Fibroblast of skin of left quadriceps (primary cell): ENCODE results near the gene SLAMF1.
"Not testable (repeated sequence)": the region's sequence is repeated elsewhere in the genome, so short reads cannot be mapped to it uniquely, and the experiment has no call there.

Experiments
- DNase-seq, 2 experiments: peaks; one replicate each; pipeline ENCODE4 v3.0.0-alpha.2; 2013; ENCODE audit warnings: low read depth in 2 of 2

Gene SLAMF1

DNA sequence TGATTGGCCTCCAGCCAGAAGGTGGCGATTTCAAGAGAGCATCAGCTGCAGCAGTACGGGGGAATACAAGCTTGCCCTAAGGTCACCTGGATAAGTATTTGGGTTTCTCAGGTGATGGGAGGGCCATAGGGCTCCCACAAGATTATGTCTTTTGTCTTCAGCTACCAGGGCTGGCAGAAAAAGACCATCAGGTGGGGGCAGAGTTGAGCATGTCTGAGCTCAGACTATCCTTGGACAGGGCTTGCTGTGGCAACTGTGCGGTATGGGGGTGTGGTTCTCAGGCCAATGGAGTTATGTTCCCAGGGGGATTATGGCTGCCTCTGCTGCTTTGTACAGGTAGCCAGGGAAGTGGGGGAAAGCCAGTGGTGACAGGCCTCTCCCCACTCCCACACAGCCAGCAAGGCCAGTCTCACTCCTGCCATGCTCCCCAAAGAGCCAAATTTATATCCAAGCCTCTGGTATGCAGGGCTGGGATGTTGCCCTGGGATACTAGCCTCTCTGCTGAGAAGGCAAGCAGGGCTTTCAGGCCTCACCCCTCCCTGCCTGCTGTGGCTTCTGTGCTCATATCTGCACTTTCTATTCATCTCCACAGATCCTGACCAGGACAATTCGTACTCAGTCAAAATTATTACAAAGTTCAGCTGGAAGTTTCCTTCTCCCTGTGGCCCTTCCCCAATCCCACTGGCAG is 40.9 kb downstream of the SLAMF1 start:
- DNase-seq = no peak

DNA sequence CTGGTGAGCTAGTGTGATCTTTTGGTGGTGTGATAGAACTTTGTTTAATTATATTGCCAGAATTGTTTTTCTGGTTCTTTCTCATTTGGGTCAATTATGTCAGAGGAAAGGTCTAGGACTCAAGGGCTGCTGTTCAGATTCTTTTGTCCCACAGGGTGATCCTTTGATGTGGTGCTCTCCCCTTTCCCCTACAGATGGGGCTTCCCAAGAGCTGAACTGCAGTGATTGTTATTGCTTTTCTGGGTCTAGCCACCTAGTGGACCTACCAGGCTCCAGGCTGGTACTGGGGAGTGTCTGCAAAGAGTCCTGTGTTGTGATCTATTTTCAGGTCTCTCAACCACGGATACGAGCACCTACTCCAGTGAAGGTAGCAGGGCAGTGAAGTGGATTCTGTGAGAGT is 41.6 kb downstream of the SLAMF1 start:
- DNase-seq = no peak

DNA sequence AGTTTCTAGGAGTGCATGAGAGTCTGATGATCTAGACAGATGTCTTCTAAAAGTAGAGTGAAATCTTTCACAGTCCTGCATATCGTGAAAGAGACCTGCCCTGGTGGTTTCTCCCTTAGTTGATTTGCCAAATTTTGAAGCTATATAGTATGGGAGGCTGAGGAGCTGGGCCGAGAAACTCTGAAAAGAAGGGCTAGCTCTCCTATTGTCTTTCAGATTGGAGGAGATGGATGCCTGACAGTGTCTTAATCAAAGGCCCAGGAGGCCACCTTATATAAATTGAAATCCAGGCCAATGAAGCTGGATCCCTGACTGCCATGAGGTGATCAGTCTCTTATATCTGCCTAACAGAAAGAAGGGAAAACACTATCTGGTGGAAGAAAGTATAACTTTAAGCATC is 49.1 kb downstream of the SLAMF1 start:
- DNase-seq = no peak

DNA sequence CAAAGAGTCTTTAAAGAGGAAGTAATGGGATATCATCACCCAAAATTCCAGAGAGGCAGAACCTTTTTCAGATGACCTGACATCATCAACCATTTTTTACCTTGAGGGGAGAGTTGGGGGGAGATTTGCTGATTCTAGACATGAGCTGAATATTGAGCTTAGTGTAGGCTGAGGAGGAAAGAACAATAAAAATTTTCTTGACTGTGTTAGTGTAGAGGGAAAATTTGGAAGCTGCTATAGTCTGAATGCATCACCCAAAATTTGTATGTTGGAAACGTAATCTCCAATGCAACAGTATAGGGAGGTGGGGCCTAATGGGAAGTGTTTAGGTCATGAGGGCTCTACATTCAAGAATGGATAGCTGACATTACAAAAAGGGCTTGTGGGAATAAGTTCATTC is 49.8 kb downstream of the SLAMF1 start:
- no peak for DNase-seq

DNA sequence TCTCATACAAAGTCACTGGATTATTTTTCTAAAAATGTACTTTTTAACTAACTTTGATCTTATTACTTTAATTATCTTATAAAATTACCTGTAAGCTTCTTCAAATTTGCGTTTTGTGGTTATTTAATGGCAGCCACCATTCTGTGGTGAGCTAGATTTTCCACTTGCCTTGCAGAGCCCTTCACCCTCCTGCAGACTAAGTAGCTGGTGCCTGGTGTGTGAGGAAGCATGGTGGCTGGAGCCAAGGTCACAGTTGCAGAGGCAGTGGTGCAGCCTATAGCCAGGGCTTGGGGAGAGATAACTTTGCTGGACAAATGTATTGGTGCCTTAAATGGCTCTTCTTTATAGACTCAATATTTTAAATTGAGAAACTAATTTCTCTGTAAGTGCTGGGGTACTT is 56.4 kb downstream of the SLAMF1 start:
- DNase-seq = no peak

DNA sequence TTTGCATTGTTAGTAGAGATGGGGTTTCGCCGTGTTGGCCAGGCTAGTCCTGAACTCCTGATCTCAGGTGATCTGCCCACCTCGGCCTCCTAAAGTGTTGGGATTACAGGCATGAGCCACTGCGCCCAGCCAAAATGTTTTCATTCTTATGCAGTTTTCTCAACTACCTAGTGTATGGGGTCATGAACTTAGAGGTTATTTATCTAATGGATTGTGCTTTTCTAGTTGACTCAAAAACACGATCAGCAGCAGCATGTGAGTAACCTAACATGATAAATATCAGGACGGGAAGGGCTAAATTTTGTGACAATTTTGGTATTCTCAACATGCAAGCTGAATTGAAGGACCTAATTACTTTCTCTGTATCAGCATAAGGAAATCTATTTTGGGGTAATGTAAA is 58.4 kb downstream of the SLAMF1 start:
- no peak for DNase-seq

DNA sequence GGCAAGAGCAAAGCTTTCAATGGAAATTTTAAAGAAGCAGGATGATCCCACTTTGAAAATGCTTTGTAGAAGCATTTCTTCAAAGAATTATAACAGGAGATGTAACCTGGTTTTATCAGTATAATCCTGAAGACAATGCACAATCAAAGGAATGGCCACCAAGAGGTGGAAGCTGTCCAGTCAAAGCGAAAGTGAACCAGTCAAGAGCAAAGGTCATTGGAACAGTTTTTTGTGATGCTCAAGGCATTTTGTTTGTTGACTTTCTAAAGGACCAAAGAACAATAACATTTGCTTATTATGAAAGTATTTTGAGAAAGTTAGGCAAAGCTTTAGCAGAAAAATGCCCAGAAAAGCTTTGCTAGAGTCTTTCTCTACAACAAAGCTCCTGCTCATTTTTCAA is 62.1 kb downstream of the SLAMF1 start:
- DNase-seq = no peak

DNA sequence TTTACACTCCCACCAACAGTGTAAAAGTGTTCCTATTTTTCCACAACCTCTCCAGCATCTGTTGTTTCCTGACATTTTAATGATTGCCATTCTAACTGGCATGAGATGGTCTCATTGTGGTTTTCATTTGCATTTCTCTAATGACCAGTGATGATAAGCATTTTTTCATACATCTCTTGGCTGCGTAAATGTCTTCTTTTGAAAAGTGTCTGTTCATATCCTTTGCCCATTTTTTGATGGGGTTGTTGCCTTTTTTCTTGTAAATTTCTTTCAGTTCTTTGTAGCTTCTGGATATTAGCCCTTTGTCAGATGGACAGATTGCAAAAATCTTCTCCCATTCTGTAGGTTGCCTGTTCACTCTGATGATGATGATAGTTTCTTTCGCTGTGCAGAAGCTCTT is 63.9 kb downstream of the SLAMF1 start:
- DNase-seq = not testable (repeated sequence)

DNA sequence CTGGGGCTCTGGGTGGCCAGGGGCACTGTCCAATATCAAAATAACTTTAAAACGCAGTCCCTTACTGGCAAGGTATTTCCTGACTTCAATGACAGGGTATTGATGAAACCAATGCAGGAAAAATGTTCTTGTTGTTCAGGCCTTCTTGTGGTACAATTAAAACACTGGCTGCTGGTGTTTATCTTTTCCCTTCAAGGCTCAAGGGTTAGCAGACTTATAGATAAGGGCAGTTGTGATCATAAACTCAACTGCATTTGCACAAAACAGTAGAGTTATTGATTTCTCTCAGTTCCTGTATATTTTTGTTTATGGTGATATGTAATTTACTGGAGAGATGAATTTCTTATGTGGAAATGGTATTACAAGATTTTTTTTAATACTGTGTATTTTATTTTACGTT is 64.9 kb downstream of the SLAMF1 start:
- no peak for DNase-seq

DNA sequence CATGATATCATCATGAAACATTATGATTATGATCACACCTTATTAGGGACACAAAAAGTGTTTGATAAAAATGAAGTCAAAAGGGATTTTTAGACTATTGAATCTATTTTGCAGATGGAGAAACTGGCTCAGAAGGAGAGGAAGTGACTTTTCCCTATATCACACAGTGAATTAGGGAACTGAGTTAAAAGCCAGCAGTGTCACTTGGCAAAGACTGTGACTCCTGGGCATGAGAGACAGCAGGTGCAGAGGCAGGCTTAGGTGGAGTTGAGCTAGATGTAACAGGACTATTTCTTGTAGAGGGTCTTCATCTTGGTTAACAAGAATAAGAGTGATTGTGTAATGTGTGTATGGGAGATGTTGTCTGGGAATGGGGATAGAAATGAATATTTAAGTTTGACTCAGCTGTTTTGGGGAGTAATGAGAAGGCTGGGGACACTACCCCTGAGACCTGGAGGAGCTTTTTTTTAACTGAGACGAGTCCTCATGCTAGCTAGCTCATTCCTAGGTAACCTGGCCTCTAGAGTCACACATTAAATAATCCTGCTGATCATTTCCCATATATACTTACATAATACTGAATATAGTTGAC is 66.5 kb downstream of the SLAMF1 start:
- DNase-seq = no peak

DNA sequence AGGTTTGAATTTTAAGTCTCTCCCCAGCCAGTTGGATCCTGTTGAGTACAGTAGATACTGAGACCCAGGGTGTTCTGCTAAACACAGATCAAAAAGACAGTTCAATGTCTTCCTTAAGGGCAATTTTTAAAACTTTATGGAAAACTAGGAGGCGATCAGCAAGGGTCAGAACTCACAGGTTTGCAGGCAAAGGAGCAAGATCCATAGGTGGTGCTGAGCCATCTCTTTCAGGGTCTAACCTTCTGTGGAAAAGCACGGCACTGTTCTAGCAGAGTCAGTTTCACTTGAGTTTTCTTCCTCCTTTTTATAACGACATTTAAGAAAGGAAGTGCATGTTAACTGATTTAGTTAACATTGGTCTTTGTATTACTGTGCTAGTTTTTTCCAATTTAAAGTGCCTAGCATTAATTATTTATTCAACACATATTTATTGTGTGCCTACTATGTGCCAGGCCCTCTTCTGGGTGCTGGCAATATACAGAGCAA is 67.6 kb downstream of the SLAMF1 start, which contains the start of gene CD84:
Gene CD84, minus strand, starts transcription at position 281 of the 486 bp plus-strand sequence. Its CDS starts 59 bp downstream, at position 222.
- no peak for DNase-seq

DNA sequence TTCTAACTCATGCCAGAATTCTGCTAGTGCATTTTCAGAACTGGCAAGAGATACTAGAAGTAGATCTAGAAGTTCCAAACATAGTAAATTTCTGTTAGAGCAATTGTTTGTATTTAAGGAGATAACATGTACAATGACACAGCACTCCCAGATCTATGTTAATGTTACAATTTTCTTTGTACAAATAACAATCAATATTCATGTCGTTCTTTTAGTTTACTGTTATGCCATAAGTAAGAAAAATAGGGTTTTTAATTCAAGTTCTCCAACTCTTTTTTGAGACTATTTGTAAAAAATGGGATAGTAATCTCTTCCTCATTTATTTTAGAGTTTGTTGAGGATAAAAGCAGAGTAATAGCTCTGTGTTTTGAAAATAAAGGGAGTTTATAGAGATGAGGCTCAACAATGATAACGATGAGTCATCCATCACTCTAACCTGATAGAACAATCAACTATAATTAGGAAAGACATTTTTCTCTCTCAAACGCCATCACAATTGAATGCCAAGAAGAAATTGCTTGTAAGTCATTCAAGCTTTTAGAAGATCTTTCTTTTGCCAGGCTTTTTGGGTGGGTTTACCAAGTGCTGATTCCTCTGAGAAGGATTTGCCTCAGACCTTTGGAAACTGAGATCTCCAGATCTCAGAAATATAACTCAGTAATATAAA is 68.2 kb downstream of the SLAMF1 start:
- no peak for DNase-seq

DNA sequence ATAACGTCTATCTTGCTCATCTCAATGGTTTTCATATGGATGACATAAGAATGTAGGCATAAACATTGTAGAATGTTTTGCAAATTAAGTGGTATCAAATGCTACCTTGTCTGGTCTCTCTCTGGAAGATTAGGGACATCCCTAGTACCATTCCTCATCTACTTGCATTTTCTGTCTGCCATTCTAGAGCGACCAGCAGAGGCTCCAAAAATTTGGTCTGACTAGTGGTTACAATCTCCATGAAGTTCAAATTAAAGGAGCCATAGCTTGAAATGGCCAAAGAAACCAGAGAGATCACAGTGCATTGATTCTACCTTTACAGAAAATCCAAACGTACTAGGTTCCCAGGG is 68.7 kb downstream of the SLAMF1 start:
- DNase-seq = no peak

DNA sequence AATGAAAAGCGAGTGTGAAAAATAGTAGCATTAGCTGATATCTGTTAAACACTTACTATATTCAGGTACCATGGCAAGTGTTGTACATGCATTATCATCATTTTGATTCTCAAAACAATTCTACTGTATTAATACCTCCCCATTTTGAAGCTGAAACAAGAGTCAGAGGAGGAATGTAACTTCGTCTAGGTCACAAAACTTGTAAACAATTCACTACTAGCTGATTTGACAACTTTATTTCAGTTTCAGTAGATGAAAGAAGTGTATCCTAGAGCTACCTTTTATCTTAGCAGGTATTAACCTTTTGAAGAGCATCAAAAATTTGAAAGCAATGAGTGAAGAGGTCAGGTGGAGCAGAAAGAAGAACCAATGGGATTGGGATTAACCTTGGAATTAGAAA is 69.2 kb downstream of the SLAMF1 start:
- DNase-seq = no peak

DNA sequence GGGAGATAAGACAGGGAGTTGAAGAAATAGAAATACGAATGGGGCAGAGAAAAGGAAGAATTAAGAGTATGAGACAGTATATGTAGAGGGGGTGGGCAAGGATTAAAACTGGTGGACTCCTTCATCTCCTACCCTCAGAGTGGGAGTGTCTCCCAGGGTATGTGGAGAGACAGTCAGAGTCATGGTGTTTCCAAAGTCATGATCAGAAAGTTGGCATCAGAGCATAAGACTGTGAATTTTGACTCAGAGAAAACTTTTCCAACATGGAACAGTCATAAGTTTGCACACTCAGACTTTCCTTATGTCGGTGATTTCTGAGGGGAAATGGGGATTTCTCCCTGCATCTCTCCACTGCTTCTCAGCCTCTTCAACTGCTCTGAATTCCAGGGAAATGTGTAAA is 70.0 kb downstream of the SLAMF1 start:
- DNase-seq = no peak

DNA sequence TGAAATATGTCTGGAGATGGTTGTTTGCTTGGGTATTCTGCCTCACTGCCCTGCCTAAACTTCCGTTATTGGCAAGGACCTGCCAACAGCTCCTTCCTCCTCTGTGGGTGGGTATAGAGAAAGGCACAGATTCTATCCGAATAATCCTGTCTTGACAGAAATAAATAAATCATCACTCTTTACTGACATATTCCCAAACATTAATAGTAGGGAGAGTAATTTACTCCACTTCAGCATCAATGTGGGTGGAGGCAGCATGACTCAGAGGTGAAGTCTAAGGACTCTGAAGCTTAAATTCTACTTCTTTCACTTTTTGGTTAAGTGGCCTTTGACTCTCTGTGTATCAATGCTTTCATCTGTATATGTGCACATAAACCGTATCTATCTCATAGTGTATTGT is 70.5 kb downstream of the SLAMF1 start:
- no peak for DNase-seq

DNA sequence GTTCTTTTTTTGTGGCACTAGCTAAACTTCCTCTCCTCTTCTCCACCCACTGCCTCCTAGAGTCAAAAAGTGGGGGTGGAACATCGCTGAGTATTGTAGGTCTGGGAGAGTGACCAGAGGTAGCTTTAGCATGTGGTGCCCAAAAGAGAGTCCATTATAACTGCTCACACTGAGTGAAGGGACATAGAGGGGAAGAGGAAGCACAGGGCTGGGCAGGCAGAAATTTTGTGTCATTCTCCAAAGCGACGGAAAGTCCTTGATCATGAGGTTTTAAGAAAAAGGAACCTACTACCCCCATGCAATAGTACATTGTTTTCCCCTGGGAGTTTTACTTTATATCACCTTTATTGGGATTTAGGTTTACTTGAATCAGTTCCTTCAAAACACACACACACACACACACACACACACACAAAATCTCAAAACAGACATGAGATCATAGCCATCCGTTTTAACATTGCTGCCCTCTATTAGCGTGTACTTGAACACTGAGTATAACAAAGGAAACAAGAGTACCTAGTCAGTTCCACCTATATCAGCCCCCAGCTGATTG is 71.7 kb downstream of the SLAMF1 start:
- DNase-seq = no peak

DNA sequence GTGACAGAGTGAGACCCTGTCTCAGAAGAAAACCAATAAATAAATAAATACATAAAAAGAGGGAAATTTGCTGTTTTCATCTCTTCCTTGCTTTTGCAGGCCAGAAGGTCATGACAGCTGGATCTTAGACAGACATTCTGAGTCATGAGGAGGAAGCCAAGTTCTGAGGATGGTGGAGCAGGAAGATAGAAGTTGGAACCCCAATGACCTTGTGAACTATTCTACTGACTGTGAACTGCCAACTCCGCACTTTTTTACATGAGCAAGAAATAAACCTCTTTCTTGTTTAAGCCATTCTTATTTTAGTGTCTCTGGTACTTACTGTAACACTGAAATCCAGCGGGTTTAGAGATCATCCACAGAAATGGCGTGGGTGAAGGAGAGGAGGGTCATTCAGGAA is 76.0 kb downstream of the SLAMF1 start:
- DNase-seq = no peak

DNA sequence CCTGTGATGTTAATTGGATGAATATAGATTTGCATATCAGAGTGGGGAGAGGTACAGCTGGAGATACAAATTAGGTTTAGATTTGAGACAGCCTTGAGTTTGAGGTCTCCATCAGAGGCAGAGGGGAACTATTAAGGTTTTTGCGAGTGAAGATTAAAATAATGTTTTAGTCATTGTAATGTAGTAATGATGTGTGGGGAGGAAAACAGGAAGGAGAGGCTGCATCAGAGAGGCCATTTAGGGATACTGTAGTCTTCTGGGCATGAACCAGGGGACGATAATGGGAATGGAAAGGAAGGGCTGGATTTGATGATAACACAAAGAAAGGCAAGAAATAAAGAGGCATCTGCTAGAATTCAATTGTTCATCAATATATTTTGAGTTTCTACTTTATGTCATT is 77.0 kb downstream of the SLAMF1 start:
- no peak for DNase-seq

DNA sequence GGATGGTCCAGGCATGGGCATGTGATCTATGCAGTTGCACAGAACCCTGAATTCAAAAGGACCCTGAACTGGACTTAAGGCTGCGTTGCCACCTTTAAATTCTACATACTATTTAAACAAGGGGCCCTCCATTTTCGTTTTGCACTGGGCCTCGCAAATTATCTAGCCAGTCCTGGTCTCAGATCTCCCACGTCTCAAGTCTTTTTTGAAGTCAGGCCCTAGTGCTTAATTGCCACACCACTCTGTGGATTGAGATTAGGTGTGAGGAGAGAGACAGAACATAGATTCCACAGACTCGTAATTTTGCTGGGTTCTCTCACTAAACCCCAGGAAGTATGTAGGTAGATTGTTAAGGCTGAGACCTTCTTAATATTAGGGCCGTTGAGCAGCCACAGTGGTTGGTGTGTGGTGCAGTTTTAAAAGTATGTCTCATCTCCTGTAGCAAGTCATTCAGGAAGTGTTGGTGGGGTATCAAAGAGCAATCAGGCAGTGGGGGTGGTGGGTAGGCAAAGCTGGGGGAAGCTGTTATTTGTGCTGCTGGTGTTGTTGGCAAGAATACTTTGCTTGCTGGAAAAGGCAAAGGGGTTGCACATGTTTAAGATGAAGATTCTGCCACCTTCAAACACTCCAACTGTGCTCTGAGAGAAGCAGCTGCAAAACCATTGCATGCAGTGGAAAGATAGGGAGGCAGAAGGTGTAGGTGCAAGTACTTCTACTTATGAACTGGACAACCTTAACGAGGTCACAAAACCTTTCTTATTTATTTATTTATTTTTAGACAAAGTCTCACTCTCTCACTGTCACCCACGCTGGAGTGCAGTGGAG is 78.8 kb downstream of the SLAMF1 start:
- DNase-seq = no peak

DNA sequence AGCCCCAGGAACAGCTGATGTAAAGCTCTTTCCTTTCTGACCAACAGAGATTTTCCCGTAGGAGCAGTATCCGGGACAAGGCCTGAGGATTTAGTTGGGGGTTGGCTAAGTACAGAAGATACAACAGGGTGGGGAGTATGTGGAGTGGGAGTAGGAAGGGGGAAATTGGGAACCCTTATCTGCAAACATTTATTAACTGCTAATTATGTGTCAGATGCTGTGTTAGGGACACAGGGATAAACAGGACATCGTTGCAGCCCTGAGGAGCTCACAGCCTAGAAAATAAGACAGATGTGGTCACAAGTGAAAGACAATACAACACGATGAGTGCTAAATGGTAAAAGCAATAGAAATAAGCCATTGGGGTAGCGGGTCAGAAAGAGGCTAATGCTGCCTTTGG is 79.5 kb downstream of the SLAMF1 start:
- no peak for DNase-seq

DNA sequence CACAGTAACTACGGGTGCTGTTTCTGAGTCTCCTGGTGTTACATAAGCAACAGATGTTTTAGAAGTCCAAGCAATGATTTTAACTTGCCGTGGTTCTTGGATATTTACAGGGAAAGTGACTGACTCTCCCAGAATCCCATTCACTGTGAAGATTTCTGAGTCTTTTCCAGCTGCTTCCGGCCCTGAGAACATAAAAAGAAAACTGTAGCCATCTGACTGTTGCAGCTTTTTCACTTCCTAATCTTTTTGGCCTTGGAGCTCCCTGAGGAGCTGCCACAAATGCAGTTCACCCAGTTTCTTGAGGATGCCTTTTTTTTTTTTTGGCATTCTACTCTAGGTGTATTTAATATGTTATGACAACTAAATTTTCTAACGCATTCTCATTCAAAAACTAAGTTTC is 81.3 kb downstream of the SLAMF1 start:
- no peak for DNase-seq
